C4-2B (cell line): Measurements from ENCODE around the gene PPP2R2B.

Experiments
- ZFX ChIP-seq: fragments of 450-650 bp; IDR thresholded peaks from 2 replicates; pipeline ENCODE4 v1.6.1; 2017
- TF ChIP-seq, protein P1 (sequence below): fragments of 450-650 bp; conservative IDR thresholded peaks from 2 replicates; pipeline ENCODE4 v1.5.1; 2017; ENCODE audit warnings: mild to moderate bottlenecking

DNA sequence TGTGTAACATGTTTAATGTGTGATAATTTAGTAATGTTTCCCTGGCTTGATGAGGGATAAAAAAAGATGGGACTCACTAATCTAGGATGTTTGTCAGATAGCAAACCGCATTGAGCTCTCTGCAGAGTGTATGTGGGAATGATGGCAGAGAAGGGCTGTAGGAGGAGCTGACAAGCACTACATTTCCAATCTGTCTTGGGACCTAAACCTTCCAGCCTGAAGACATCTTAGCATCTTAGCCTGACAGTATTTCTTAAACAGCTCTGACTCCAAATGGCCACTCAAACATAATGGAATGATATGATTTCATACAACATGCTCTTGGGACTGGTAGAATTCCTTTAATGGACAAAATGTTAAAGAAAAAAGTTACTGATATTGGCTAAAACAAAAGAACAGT lies 116.7 kb downstream of the PPP2R2B start:
- TF ChIP-seq, protein P1, sequence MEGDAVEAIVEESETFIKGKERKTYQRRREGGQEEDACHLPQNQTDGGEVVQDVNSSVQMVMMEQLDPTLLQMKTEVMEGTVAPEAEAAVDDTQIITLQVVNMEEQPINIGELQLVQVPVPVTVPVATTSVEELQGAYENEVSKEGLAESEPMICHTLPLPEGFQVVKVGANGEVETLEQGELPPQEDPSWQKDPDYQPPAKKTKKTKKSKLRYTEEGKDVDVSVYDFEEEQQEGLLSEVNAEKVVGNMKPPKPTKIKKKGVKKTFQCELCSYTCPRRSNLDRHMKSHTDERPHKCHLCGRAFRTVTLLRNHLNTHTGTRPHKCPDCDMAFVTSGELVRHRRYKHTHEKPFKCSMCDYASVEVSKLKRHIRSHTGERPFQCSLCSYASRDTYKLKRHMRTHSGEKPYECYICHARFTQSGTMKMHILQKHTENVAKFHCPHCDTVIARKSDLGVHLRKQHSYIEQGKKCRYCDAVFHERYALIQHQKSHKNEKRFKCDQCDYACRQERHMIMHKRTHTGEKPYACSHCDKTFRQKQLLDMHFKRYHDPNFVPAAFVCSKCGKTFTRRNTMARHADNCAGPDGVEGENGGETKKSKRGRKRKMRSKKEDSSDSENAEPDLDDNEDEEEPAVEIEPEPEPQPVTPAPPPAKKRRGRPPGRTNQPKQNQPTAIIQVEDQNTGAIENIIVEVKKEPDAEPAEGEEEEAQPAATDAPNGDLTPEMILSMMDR, result no peak
- TF ChIP-seq ZFX, result no peak
